K562 (cell line): ENCODE measurements around the gene PFN3.

Source experiments
- CTCF ChIP-seq, 3 experiments: IDR thresholded peaks in 2 of 3; conservative IDR thresholded peaks in 1 of 3; 2 replicates each; pipeline ENCODE4 v1.5.1; 2011 to 2012; ENCODE audit warnings: low read length in 3 of 3, mild to moderate bottlenecking in 3 of 3, control low read depth in 2 of 3, improper control_type of control experiment in 1 of 3, inconsistent platforms in 1 of 3, low read depth in 1 of 3, mixed read lengths in 1 of 3, moderate library complexity in 1 of 3; ENCODE audit not compliant: insufficient read depth in 2 of 3
- GTF2B ChIP-seq: IDR thresholded peaks from 2 replicates; pipeline ENCODE4 v1.6.1; 2011; ENCODE audit not compliant: insufficient read length; ENCODE audit errors: extremely low read depth
- MYBL2 ChIP-seq, 2 experiments: fragments of 450-650 bp in 1 of 2; sonication (generic) in 1 of 2; formaldehyde crosslinking in 1 of 2; IDR thresholded peaks; 2 replicates each; pipeline versions ENCODE4 v1.6.1 to v1.8.1; 2017 to 2022; ENCODE audit warnings: borderline replicate concordance in 1 of 2, inconsistent platforms in 1 of 2, low read depth in 1 of 2, mild to moderate bottlenecking in 1 of 2, missing genetic modification reagents in 1 of 2, moderate library complexity in 1 of 2
- NR3C1 ChIP-seq: sonication (generic); formaldehyde crosslinking; IDR thresholded peaks from 2 replicates; pipeline ENCODE4 v1.8.1; 2022; ENCODE audit warnings: missing genetic modification reagents
- POLR2A ChIP-seq: fragments of 450-650 bp; conservative IDR thresholded peaks from 2 replicates; pipeline ENCODE4 v1.6.1; 2016
- RAD51 ChIP-seq: fragments of 450-650 bp; IDR thresholded peaks from 2 replicates; pipeline ENCODE4 v1.7.1; 2016; ENCODE audit warnings: low read depth, mild to moderate bottlenecking, borderline replicate concordance
- TAF1 ChIP-seq: IDR thresholded peaks from 2 replicates; pipeline ENCODE4 v1.6.1; 2011; ENCODE audit warnings: mild to moderate bottlenecking, low read length, moderate library complexity; ENCODE audit not compliant: insufficient read depth, control insufficient read depth, severe bottlenecking; ENCODE audit errors: extremely low read depth
- ZNF217 ChIP-seq: sonication (generic); formaldehyde crosslinking; IDR thresholded peaks from 2 replicates; pipeline ENCODE4 v1.8.0; 2022; ENCODE audit warnings: mild to moderate bottlenecking, missing genetic modification reagents

DNA sequence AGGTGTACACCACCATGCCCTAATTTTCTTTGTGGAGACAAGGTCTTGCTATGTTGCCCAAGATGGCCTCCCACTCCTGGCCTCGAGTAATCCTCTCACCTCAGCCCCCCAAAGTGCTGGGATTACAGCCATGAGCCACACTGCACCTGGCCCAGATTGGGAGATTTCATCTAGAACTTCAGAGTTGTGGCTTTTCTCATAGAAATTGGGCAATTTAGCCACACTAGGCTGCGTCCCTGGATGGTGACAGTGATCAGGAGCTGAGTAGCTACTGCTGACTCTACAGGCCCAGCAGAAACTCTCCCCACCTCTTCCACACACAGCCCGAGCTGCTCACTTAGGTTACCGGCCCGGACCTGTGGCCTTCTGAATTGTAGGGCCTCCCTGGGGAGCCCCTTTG, 7.7 kb downstream of the PFN3 start:
- no peak for TF ChIP-seq GTF2B
- no peak for TF ChIP-seq CTCF (IDR thresholded peaks at IDR 0.05 in 2 of 3, conservative IDR thresholded peaks at IDR 0.05 in 1 of 3; ENCODE audit: insufficient read depth in 2 of 3, low read depth in 1 of 3, low read length in 3 of 3)
- TF ChIP-seq ZNF217 (CRISPR knock-in tag): no peak
- no peak for TF ChIP-seq RAD51
- no peak for TF ChIP-seq NR3C1 (CRISPR knock-in tag)
- no peak for TF ChIP-seq POLR2A
- TF ChIP-seq TAF1: no peak
- no peak for TF ChIP-seq MYBL2 (IDR thresholded peaks at IDR 0.05; ENCODE audit: low read depth)
- TF ChIP-seq MYBL2 (CRISPR knock-in tag; IDR thresholded peaks at IDR 0.05; ENCODE audit: borderline replicate concordance): no peak
